WI38 (cell line): ENCODE measurements around the gene HINFP.

ENCODE experiments used
- H3K4me3 ChIP-seq: 2 replicates; pipeline ENCODE4 v1.5.1; 2011; ENCODE audit warnings: low read depth, mild to moderate bottlenecking, control low read depth, low read length
- TF ChIP-seq, protein P1 (sequence below): IDR thresholded peaks from 2 replicates; pipeline ENCODE4 v1.5.1; 2012; ENCODE audit warnings: low read depth, mild to moderate bottlenecking, control low read depth, low read length

Gene HINFP

GRCh38 chr11:119169282-119169719, 47.9 kb downstream of the HINFP start:
- TF ChIP-seq, protein P1, sequence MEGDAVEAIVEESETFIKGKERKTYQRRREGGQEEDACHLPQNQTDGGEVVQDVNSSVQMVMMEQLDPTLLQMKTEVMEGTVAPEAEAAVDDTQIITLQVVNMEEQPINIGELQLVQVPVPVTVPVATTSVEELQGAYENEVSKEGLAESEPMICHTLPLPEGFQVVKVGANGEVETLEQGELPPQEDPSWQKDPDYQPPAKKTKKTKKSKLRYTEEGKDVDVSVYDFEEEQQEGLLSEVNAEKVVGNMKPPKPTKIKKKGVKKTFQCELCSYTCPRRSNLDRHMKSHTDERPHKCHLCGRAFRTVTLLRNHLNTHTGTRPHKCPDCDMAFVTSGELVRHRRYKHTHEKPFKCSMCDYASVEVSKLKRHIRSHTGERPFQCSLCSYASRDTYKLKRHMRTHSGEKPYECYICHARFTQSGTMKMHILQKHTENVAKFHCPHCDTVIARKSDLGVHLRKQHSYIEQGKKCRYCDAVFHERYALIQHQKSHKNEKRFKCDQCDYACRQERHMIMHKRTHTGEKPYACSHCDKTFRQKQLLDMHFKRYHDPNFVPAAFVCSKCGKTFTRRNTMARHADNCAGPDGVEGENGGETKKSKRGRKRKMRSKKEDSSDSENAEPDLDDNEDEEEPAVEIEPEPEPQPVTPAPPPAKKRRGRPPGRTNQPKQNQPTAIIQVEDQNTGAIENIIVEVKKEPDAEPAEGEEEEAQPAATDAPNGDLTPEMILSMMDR = no peak
- peak overlapping the region; percentile 66 for H3K4me3 ChIP-seq

DNA sequence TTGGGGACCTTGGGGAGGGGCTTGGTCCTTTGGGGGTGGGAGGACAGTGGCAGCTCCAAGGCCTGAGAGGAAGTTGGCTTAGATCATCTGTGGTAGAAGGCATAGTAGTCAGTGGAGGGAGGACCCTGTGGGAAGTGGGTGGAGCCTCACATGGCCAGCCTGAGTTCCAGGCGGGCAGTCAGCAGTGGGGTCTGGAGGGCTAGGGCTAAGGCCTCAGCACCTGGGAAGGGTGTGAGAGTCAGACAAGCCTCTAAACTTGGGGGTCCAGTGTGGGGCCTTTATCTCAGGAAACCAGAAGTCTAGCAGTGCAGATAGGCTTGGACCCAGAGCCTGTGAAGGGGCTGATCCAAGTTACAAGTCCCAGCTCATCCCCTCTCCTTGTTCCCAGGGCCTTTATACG, 51.1 kb downstream of the HINFP start:
- TF ChIP-seq, protein P1 = no peak
- H3K4me3 ChIP-seq = no peak overlapping the region

GRCh38 chr11:119173453-119173852, 52.1 kb downstream of the HINFP start:
- TF ChIP-seq, protein P1 = no peak
- no peak overlapping the region for H3K4me3 ChIP-seq

DNA sequence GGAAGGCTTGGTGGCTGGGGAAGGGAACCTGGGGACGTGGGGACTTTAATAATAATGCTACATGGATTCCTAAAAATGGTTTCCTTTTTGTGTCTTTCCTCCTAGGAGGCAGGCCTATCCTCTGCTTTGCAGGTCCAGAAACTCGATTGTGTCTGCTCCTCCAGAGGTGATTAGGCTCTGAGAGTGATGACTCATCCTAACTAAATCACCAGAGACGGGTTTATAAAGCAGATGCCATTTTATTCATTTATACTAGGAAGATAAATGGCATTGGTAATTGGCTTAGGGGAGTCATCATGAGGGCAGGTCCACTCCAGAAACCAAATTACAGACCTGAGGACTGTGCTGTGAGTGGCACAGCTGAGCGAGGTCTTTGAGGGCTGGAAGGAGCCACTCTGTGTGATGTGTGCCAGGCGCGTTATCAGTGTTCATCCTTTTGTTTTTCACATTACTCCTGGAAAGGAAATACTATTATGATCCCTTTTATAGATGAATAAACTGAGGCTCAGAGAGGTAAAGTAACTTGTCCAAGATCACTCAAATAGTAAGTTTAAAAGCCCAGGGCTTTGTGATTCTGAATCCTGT, 54.2 kb downstream of the HINFP start:
- H3K4me3 ChIP-seq = no peak overlapping the region
- TF ChIP-seq, protein P1 = no peak

- H3K4me3 ChIP-seq = no peak overlapping the region
- TF ChIP-seq, protein P1 = no peak
Observed at GRCh38 chr11:119178166-119178680, 56.8 kb downstream of the HINFP start.

DNA sequence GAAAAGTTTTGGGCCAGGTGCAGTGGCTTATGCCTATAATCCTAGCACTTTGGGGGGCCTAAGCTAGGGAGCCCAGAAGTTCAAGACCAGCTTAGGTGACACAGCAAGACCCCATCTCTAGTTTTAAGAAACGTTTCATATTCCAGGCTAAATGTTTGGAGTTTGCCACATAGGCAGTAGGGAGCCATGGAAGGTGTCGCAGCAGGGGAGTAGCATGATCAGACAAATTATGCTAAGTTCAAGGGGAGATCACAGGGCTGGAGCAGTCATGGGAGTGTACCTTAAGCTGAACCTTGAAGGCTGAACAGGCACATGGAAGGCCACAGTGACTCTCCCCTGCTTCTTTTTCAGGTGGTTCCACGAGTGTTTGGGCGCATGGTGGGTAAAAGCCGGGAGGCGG, 58.0 kb downstream of the HINFP start:
- H3K4me3 ChIP-seq = no peak overlapping the region
- TF ChIP-seq, protein P1 = no peak

DNA sequence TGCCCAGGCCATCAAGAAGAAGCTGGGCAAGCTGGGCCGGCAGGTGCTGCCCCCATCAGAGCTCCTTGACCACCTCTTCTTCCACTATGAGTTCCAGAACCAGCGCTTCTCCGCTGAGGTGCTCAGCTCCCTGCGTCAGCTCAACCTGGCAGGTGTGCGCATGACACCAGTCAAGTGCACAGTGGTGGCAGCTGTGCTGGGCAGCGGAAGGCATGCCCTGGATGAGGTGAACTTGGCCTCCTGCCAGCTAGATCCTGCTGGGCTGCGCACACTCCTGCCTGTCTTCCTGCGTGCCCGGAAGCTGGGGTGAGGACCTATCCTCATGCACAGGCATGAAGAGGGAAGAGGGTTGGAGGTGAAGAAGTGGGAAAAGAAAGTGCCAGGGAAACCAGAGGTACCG, 58.6 kb downstream of the HINFP start:
- no peak overlapping the region for H3K4me3 ChIP-seq
- TF ChIP-seq, protein P1 = no peak
